Esophagus squamous epithelium (tissue), 5 donors: ENCODE results near the gene IGFL2. TPM values are rescaled to one million over a fixed set of nuclear protein-coding genes. Genes with fewer than 3 reads are reported as not detected.
A peak's percentile ranks its signal among the peaks of the same experiment; 100 is the strongest.
"Not testable (repeated sequence)": the region's sequence is repeated elsewhere in the genome, so short reads cannot be mapped to it uniquely, and the experiment has no call there.

Experiments
- DNase-seq: peaks from one replicate; lab custom pipeline; 2025; lab: John Stamatoyannopoulos, UW
- H3K27ac ChIP-seq, 4 donors: fragments of 200-600 bp; sonication (generic); one replicate each; pipeline ENCODE4 v1.5.1; 2016 to 2019; ENCODE audit warnings: mild to moderate bottlenecking in 1 of 4
- H3K27me3 ChIP-seq, 4 donors: fragments of 200-600 bp; sonication (generic); 1 replicate in 3 of 4; 2 replicates in 1 of 4; pipeline versions ENCODE4 v1.5.1 to v1.6.0; 2017 to 2021; ENCODE audit warnings: antibody characterized with exemption in 1 of 4
- H3K36me3 ChIP-seq, 3 donors: fragments of 200-600 bp; sonication (generic); one replicate each; pipeline ENCODE4 v1.5.1; 2016 to 2019
- H3K4me1 ChIP-seq, 3 donors: fragments of 200-600 bp; sonication (generic); one replicate each; pipeline ENCODE4 v1.5.1; 2017 to 2019
- H3K4me3 ChIP-seq, 4 donors: fragments of 200-600 bp; sonication (generic); 1 replicate in 3 of 4; 2 replicates in 1 of 4; pipeline ENCODE4 v1.5.1; 2016 to 2019; ENCODE audit warnings: mild to moderate bottlenecking in 2 of 4, moderate library complexity in 1 of 4
- H3K9me3 ChIP-seq, 3 donors: fragments of 200-600 bp; sonication (generic); one replicate each; pipeline ENCODE4 v1.5.1; 2016 to 2019
- CTCF ChIP-seq, 6 experiments: fragments of 450-650 bp in 4 of 6; fragments of 200-600 bp in 2 of 6; sonication (generic) in 2 of 6; IDR thresholded peaks; one replicate each; pipeline ENCODE4 v1.5.1; 2016 to 2019; ENCODE audit warnings: antibody characterized with exemption in 6 of 6, mild to moderate bottlenecking in 4 of 6, moderate library complexity in 4 of 6
- POLR2A ChIP-seq, 4 donors: fragments of 450-650 bp; IDR thresholded peaks; one replicate each; pipeline ENCODE4 v1.6.1; 2017; ENCODE audit warnings: antibody characterized with exemption in 4 of 4, mild to moderate bottlenecking in 4 of 4, moderate library complexity in 3 of 4
- WGBS, 2 donors: methylation state at CpG; one replicate each; pipeline ENCODE4 v1.1.5; 2018; 5-methylcytosine and 5-hydroxymethylcytosine counted together
- intact Hi-C: fragments of 100-400 bp; cut with DNase I; formaldehyde crosslinking; loops from one replicate; pipeline ENCODE4 v1.15.0; 2022
- total RNA-seq, 4 donors: library from RNA; depleted of rRNA; stranded (reverse); fragments of >200 nt; gene quantifications; one replicate each; pipeline ENCODE4 v1.1.0, GENCODE V29; 2016
- donor health status: DM: yes; HTN: yes; CAD: no.

The IGFL2 gene
- total RNA-seq, 4 donors from 2014 or later = not detected

DNA sequence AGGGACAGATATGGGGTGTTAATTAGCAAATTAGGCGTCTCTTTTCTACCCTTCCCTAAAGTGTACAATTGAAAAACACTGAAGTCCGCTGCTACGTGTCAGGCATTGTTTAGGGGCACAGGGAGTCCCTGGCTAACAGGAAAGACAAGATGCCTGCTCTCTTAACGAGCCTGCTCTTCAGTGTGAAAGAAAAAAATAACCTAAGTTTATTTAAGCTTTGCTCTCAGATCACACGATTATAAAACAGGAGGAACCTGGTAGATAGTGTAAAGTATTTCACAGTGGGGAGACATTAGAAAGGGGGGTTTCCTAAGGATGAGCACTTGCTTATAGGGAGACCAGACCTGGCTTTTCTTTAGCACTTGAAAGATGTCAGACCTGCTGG lies 38.7 kb downstream of the IGFL2 start:
- TF ChIP-seq POLR2A (IDR thresholded peaks at IDR 0.05) (no peak), CTCF (IDR thresholded peaks at IDR 0.05) (no peak)
- no peak overlapping the region for H3K27ac ChIP-seq
- DNase-seq = no peak
- no peaks in the 10 kb centered on the region for H3K36me3 ChIP-seq
- no peak overlapping the region for H3K4me3 ChIP-seq
- no peaks in the 10 kb centered on the region for H3K9me3 ChIP-seq
- WGBS, 2 donors = 31 to 47% methylated on average over 5 of the region's 5 CpGs
- intact Hi-C loops = loop anchor here (5.0 to 10.0 kb wide), 2 partner anchors 78 to 104 kb away; no protein-coding TSS in a partner anchor
- H3K4me1 ChIP-seq = no peaks in the 10 kb centered on the region
- H3K27me3 ChIP-seq = peaks cover 0 to 35% (median 0%) of the 10 kb centered on the region in 4 donors

DNA sequence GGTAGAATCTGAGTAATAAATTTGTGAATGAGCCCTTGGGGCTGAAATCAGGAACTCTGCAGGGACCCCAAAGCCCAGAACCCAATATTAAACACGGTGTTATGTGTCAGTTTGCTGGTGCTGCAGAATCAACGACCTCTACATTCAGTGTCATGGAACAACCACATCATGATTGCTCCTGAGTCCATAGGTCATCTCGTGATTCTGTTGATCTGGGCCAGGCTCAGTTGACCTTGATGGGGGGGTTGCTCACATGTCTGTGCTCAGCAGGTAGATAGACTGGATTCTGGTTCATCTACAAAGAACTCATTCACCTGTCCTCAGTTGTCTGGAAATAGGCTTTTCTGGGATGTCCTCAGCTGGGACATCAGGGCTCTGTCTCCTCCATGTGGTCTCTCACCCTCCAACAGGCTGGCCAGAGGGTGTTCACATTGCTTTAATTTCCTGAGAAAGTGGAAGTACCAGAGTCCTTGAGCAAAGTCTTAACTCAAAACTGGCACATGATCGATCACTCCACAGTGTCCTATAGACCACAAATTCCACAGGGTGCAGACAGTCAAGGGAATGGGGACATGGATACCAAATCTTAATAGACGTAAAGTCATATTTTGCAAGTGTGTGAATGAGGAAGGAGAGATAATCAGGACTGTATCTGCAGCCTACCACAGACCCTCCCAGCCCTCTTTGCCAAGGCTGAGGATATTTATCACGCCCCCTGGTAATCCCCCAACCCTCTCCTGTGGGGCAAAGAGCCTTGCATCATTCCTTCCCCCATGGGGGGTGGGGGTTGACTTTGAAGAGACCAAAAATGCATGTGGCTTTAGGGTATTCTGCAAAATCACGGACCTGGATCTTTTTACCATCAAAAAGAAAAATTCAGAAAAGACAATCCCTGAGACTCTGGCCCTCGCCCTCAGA lies 42.2 kb downstream of the IGFL2 start:
- H3K9me3 ChIP-seq = no peaks in the 10 kb centered on the region
- H3K27ac ChIP-seq = no peak overlapping the region
- no peaks in the 10 kb centered on the region for H3K36me3 ChIP-seq
- H3K4me1 ChIP-seq = peaks cover 0 to 22% (median 4%) of the 10 kb centered on the region in 3 donors
- intact Hi-C loops = loop anchor here (5.0 to 10.0 kb wide), 2 partner anchors 75 to 108 kb away; no protein-coding TSS in a partner anchor
- WGBS, 2 donors = 47 to 57% methylated on average over 8 of the region's 8 CpGs
- H3K4me3 ChIP-seq = no peak overlapping the region
- no peak for TF ChIP-seq POLR2A (IDR thresholded peaks at IDR 0.05)
- no peak for TF ChIP-seq CTCF (IDR thresholded peaks at IDR 0.05)
- DNase-seq = no peak
- H3K27me3 ChIP-seq = peaks cover 0 to 35% (median 0%) of the 10 kb centered on the region in 4 donors

DNA sequence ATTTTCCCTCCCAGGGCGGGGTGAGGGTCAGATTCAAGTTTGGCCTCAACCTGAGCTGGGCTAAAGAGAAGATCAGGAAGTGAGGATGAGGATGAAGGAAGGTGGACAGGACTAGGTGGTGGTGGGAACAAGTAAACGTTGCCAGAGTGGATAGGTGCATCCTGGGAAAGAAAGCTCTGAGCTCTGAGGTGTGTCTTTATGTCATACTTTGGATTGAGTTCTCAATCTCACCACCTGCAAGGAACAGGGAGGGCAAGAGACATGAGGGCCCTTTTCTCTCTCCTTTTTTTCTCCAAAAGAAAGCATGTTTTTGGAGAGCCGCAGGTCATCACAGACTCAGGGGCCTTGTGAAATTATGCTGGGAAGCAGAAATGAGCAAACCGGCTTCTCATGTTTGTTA lies 43.3 kb downstream of the IGFL2 start:
- intact Hi-C loops = no loop called here
- DNase-seq = no peak

DNA sequence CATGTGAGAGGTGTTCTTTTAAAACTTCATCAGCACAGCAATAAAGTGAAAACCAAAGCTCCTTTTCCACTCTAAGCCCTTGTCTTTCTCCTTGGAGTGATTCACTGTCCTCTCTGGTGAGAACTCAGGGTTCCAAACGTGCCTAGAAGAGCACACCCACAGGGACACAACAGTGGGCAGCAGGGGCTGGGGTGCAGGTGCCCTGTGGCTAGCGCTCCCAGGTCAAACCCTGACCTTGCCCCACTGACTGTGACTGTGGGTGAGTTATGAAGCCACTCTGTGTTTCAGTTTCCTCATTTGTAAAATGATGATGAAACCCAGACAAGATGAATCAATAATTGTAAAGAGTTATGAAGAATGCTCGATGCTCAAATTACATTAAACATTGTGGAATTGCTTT lies 43.9 kb downstream of the IGFL2 start:
- 49 to 51% methylated on average over 2 to 3 of the region's 3 CpGs for WGBS, 2 donors
- Histone ChIP-seq H3K4me3 (no peak overlapping the region), H3K27me3 (peaks cover 0 to 44% (median 0%) of the 10 kb centered on the region in 4 donors), H3K36me3 (no peaks in the 10 kb centered on the region), H3K9me3 (no peaks in the 10 kb centered on the region), H3K27ac (no peak overlapping the region), H3K4me1 (peaks cover 8 to 38% (median 11%) of the 10 kb centered on the region in 3 donors)
- TF ChIP-seq POLR2A (IDR thresholded peaks at IDR 0.05) (no peak), CTCF (IDR thresholded peaks at IDR 0.05) (no peak)
- intact Hi-C loops = no loop called here
- DNase-seq = no peak

More for the DNA sequence above, 43.3 kb downstream of the IGFL2 start:
- TF ChIP-seq CTCF (IDR thresholded peaks at IDR 0.05) = no peak
- no peak for TF ChIP-seq POLR2A (IDR thresholded peaks at IDR 0.05)
- H3K9me3 ChIP-seq = no peaks in the 10 kb centered on the region
- no peaks in the 10 kb centered on the region for H3K36me3 ChIP-seq
- WGBS, 2 donors = 73 to 74% methylated on average over 4 of the region's 4 CpGs
- no peak overlapping the region for H3K27ac ChIP-seq
- H3K4me3 ChIP-seq = no peak overlapping the region
- peaks cover 0 to 38% (median 0%) of the 10 kb centered on the region in 4 donors for H3K27me3 ChIP-seq
- H3K4me1 ChIP-seq = peaks cover 2 to 32% (median 5%) of the 10 kb centered on the region in 3 donors

DNA sequence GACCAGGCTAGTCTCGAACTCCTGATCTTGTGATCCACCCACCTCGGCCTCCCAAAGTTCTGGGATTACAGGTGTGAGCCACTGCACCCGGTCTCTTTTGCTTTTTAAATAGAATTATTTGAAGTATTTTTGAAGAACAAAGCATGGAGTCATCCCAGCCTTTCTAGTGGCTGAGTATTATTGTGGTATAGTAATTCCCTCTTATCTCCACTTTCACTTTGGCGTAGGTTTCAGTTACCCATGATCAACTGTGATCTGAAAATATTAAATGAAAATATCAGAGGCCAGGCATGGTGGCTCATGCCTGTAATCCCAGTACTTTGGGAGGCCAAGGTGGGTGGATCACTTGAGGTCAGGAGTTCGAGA lies 44.6 kb downstream of the IGFL2 start:
- DNase-seq, H3K4me3 ChIP-seq, H3K36me3 ChIP-seq, H3K9me3 ChIP-seq, intact Hi-C loops: not testable (repeated sequence)
- 57 to 73% methylated on average over 5 of the region's 5 CpGs for WGBS, 2 donors
- Histone ChIP-seq H3K27ac (peak overlapping the region in 3 of 4 donors; percentile 40 to 65 (median 59)), H3K27me3 (peaks cover 0 to 48% (median 0%) of the 10 kb centered on the region in 4 donors), H3K4me1 (peaks cover 8 to 45% (median 13%) of the 10 kb centered on the region in 3 donors)
